Endodermal cell (in vitro differentiated cells): Measurements from ENCODE around the gene HEATR9. TPM values are rescaled to one million over a fixed set of nuclear protein-coding genes. Genes with fewer than 3 reads are reported as not detected.

Source experiments
- DNase-seq: peaks from one replicate; pipeline ENCODE4 v3.0.0-alpha.2; 2017
- H3K27ac ChIP-seq: 2 replicates; pipeline ENCODE4 v1.5.1; 2013; ENCODE audit warnings: mild to moderate bottlenecking, low read depth, low read length, moderate library complexity
- H3K27me3 ChIP-seq: 2 replicates; pipeline ENCODE4 v1.6.1; 2013; ENCODE audit warnings: mild to moderate bottlenecking, low read length, moderate library complexity; ENCODE audit not compliant: insufficient read depth, control insufficient read depth, poor library complexity, severe bottlenecking
- H3K36me3 ChIP-seq: 2 replicates; pipeline ENCODE4 v1.7.0; 2013; ENCODE audit warnings: mild to moderate bottlenecking, low read length, moderate library complexity; ENCODE audit not compliant: control insufficient read depth, insufficient read depth
- H3K4me1 ChIP-seq: one replicate; pipeline ENCODE4 v1.7.0; 2013; ENCODE audit warnings: low read length; ENCODE audit not compliant: control insufficient read depth, insufficient read depth
- H3K4me3 ChIP-seq: 2 replicates; pipeline ENCODE4 v1.5.1; 2013; ENCODE audit warnings: mild to moderate bottlenecking, low read length, moderate library complexity
- H3K9ac ChIP-seq: 2 replicates; pipeline ENCODE4 v1.6.1; 2013; ENCODE audit warnings: mild to moderate bottlenecking, low read length, moderate library complexity; ENCODE audit not compliant: poor library complexity, severe bottlenecking; ENCODE audit errors: extremely low read depth
- H3K9me3 ChIP-seq: 2 replicates; pipeline ENCODE4 v1.6.1; 2013; ENCODE audit warnings: mild to moderate bottlenecking, low read length, moderate library complexity; ENCODE audit not compliant: control insufficient read depth
- H3K27ac Mint-ChIP-seq: 2 replicates; pipeline ENCODE4 v1.8.0; 2020; ENCODE audit warnings: mixed read lengths
- H3K27me3 Mint-ChIP-seq: 2 replicates; pipeline ENCODE4 v1.8.0; 2021; ENCODE audit warnings: mild to moderate bottlenecking, mixed read lengths; ENCODE audit not compliant: insufficient read depth
- H3K36me3 Mint-ChIP-seq: 2 replicates; pipeline ENCODE4 v1.8.0; 2020; ENCODE audit warnings: low read depth, mixed read lengths
- H3K4me1 Mint-ChIP-seq: 2 replicates; pipeline ENCODE4 v1.8.0; 2020; ENCODE audit warnings: mixed read lengths
- H3K4me3 Mint-ChIP-seq: 2 replicates; pipeline ENCODE4 v1.8.0; 2020; ENCODE audit warnings: mild to moderate bottlenecking, moderate library complexity, mixed read lengths
- H3K9me3 Mint-ChIP-seq: 2 replicates; pipeline ENCODE4 v1.8.0; 2020; ENCODE audit warnings: mild to moderate bottlenecking, mixed read lengths
- WGBS, 2 experiments: methylation state at CpG; one replicate each; pipeline versions ENCODE4 v1.1.5 to v1.1.7; 2013; ENCODE audit warnings: missing lambda C conversion rate in 2 of 2, mixed read lengths in 1 of 2; ENCODE audit not compliant: insufficient coverage in 1 of 2, insufficient read length in 1 of 2; 5-methylcytosine and 5-hydroxymethylcytosine counted together
- total RNA-seq, 2 donors: library from RNA; stranded (reverse); fragmentation: NEBNext Ultra II Directional in 1 of 2; extraction: Animal tissue kit (Norgen Biotek cat#: 25700) in 1 of 2; gene quantifications; 2 replicates in 1 of 2; 3 replicates in 1 of 2; pipeline ENCODE4 v1.2.1, GENCODE V29; 2021
- TF ChIP-seq, protein P1 (sequence below): fragments of 200-600 bp; sonication (generic); conservative IDR thresholded peaks from 2 replicates; pipeline ENCODE4 v1.5.0; 2021; ENCODE audit warnings: antibody characterized with exemption, mild to moderate bottlenecking

Gene HEATR9
- total RNA-seq, 2 donors from 2014 or later = not detected

DNA sequence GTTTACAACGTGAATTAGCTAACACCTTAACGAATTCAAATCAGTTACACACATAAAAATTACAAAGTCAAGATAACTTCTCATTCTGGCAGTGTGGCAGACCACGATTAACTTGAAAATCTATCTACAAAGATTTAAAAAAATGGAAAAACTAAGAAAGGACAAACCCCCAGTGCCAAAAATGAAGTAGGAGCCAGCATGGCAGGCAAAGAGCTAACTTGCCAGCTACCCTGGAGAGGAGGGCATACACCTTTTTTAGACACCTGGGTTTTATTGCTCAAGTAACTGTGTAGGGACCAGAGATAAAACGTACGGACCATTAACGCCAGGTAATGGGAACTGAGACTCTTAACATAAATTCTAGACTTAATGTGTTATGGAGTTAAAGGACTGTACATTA, 56.9 kb downstream of the HEATR9 start:
- 91 to 97% methylated on average over 6 of the region's 6 CpGs for WGBS, 2 experiments

DNA sequence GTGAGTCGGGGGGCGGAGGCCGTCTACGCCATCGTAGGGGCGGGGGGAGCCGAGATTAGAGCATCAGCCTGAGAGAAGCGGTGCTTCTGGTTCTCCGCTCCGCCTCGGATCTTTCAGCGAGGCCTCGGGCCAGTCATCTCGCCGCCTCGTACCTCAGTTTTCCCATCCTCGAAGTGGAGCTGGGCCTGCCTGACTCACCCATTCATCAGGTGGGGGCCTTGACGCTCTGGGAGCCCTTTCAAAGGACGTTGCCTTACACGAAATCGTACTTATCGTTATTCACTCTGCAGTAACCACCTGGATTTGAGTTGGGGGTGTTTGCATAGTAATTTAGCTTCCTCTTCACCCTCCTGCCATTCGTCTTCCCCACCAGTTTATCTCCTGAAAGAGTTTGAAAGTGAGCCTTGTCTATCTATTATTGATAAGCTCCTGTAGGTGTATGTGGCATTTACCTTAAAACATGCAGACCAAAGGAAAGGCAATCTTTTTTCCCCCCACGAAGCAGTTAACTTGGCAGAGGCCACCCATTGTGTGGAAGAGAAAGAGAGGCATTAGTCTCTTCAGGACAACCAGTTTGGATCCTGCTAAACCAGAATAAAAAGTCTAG, 58.7 kb downstream of the HEATR9 start:
- no peaks in the 10 kb centered on the region for H3K27me3 ChIP-seq
- peaks cover 28% of the 10 kb centered on the region for H3K36me3 ChIP-seq
- WGBS, 2 experiments = 0% methylated on average over 7 to 20 of the region's 24 CpGs
- Mint-ChIP-seq H3K27ac (peak overlapping the region; percentile 99), H3K4me3 (peak overlapping the region; percentile 97), H3K4me1 (peaks cover 20% of the 10 kb centered on the region), H3K9me3 (no peaks in the 10 kb centered on the region), H3K36me3 (peaks cover 13% of the 10 kb centered on the region), H3K27me3 (peaks cover 3% of the 10 kb centered on the region)
- peak overlapping the region; percentile 91 for H3K27ac ChIP-seq
- no peaks in the 10 kb centered on the region for H3K9me3 ChIP-seq
- peak overlapping the region; percentile 100 for H3K4me3 ChIP-seq
- no peak for DNase-seq
- H3K9ac ChIP-seq = peak overlapping the region; percentile 81
- H3K4me1 ChIP-seq = no peaks in the 10 kb centered on the region
- TF ChIP-seq, protein P1, sequence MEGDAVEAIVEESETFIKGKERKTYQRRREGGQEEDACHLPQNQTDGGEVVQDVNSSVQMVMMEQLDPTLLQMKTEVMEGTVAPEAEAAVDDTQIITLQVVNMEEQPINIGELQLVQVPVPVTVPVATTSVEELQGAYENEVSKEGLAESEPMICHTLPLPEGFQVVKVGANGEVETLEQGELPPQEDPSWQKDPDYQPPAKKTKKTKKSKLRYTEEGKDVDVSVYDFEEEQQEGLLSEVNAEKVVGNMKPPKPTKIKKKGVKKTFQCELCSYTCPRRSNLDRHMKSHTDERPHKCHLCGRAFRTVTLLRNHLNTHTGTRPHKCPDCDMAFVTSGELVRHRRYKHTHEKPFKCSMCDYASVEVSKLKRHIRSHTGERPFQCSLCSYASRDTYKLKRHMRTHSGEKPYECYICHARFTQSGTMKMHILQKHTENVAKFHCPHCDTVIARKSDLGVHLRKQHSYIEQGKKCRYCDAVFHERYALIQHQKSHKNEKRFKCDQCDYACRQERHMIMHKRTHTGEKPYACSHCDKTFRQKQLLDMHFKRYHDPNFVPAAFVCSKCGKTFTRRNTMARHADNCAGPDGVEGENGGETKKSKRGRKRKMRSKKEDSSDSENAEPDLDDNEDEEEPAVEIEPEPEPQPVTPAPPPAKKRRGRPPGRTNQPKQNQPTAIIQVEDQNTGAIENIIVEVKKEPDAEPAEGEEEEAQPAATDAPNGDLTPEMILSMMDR = no peak

More for the DNA sequence above, 56.9 kb downstream of the HEATR9 start:
- H3K36me3 Mint-ChIP-seq = peaks cover 21% of the 10 kb centered on the region
- peak overlapping the region; percentile 97 for H3K4me3 Mint-ChIP-seq
- Histone ChIP-seq H3K27me3 (no peaks in the 10 kb centered on the region), H3K9ac (no peak overlapping the region), H3K4me1 (no peaks in the 10 kb centered on the region), H3K36me3 (peaks cover 40% of the 10 kb centered on the region), H3K27ac (no peak overlapping the region), H3K9me3 (no peaks in the 10 kb centered on the region), H3K4me3 (peak overlapping the region; percentile 100)
- no peak overlapping the region for H3K27ac Mint-ChIP-seq
- H3K27me3 Mint-ChIP-seq = peaks cover 2% of the 10 kb centered on the region
- peaks cover 20% of the 10 kb centered on the region for H3K4me1 Mint-ChIP-seq
- DNase-seq = no peak
- TF ChIP-seq, protein P1 = no peak
- no peaks in the 10 kb centered on the region for H3K9me3 Mint-ChIP-seq

DNA sequence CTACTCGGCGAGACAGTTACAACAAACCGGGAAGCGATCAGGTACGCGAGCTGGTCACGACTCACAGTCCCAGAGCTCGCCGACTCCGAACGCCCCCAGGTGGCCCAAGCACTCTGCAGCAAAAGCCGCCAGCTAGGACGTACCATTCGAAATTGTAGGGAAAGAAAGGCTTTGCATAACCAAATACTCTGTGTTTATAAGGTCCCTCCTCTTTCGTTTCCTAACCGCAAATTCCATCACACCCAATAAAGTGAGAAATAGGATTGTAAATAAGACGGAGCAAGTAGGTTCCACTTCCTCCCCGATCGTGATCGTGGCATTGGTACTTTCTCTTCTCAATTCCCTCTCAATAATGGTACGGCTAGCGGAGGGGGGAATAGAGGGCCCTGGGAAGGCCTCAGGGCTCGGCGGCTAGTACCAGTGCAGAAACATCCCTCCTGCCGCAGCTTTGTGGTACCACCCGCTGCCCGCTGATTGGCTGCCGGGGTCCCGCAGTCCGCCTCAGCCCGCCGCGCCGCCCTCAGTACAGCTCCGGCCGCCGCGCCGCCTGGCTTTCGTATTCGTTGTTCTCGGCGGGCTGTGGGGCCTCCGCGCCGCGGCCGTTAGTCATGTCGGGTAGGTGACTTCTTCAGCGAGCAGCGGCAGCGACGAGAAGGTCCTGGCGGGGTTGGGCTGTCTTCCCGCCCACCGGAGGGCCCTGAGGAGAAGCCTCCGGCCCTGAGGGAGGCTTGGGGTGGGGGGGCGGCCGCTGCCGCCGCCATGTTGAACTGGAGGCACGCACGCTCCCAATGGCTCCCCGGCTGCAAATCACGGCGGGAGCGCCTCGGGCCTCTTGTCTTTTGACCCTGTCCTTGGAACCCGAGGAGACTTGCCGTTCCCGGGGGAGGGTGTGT, 59.5 kb downstream of the HEATR9 start, which contains the start of gene TAF15:
TSS of gene TAF15 (plus strand) at position 523 of the 893 bp plus-strand sequence. CDS start at position 609, 86 bp downstream.
- Histone ChIP-seq H3K27me3 (no peaks in the 10 kb centered on the region), H3K9ac (peak within 1 kb of the TSS; percentile 81), H3K27ac (peak within 1 kb of the TSS; percentile 91), H3K4me1 (no peaks in the 10 kb centered on the region), H3K4me3 (peak within 1 kb of the TSS; percentile 100), H3K9me3 (no peaks in the 10 kb centered on the region), H3K36me3 (peaks cover 28% of the 10 kb centered on the region)
- TF ChIP-seq, protein P1 = peak; percentile 81
- peaks cover 13% of the 10 kb centered on the region for H3K36me3 Mint-ChIP-seq
- no peaks in the 10 kb centered on the region for H3K9me3 Mint-ChIP-seq
- 0 to 2% methylated on average over 33 to 69 of the region's 71 CpGs for WGBS, 2 experiments
- peaks cover 3% of the 10 kb centered on the region for H3K27me3 Mint-ChIP-seq
- H3K27ac Mint-ChIP-seq = peak within 1 kb of the TSS; percentile 99
- peak within 1 kb of the TSS; percentile 97 for H3K4me3 Mint-ChIP-seq
- DNase-seq = peak; percentile 99
- H3K4me1 Mint-ChIP-seq = peaks cover 20% of the 10 kb centered on the region
